Suprapubic skin (tissue), 4 donors: ENCODE results near the gene MPV17L. TPM values are rescaled to one million over a fixed set of nuclear protein-coding genes. Genes with fewer than 3 reads are reported as not detected.

ENCODE experiments used
- DNase-seq, 2 donors: peaks; one replicate each; pipeline ENCODE4 v3.0.0-alpha.2; 2019; ENCODE audit warnings: low spot score in 2 of 2
- H3K27ac ChIP-seq: fragments of 200-600 bp; sonication (generic); one replicate; pipeline ENCODE4 v1.5.1; 2019
- H3K27me3 ChIP-seq: fragments of 200-600 bp; sonication (generic); one replicate; pipeline ENCODE4 v1.5.1; 2019
- H3K36me3 ChIP-seq: fragments of 200-600 bp; sonication (generic); one replicate; pipeline ENCODE4 v1.5.1; 2019
- H3K4me1 ChIP-seq: fragments of 200-600 bp; sonication (generic); one replicate; pipeline ENCODE4 v1.5.1; 2019
- H3K4me3 ChIP-seq: fragments of 200-600 bp; sonication (generic); one replicate; pipeline ENCODE4 v1.5.1; 2019; ENCODE audit warnings: mild to moderate bottlenecking
- H3K9me3 ChIP-seq: fragments of 200-600 bp; sonication (generic); one replicate; pipeline ENCODE4 v1.5.1; 2019
- CTCF ChIP-seq, 2 donors: fragments of 200-600 bp in 1 of 2; fragments of 450-650 bp in 1 of 2; sonication (generic) in 1 of 2; IDR thresholded peaks; one replicate each; pipeline ENCODE4 v1.5.1; 2016 to 2019; ENCODE audit warnings: antibody characterized with exemption in 2 of 2, mild to moderate bottlenecking in 1 of 2, moderate library complexity in 1 of 2
- EP300 ChIP-seq: sonication (generic); formaldehyde crosslinking; IDR thresholded peaks from one replicate; pipeline ENCODE4 v1.6.1; 2017; ENCODE audit warnings: antibody characterized with exemption
- POLR2A ChIP-seq, 2 donors: fragments of 450-650 bp; IDR thresholded peaks; one replicate each; pipeline ENCODE4 v1.6.1; 2017; ENCODE audit warnings: antibody characterized with exemption in 2 of 2, mild to moderate bottlenecking in 2 of 2, moderate library complexity in 2 of 2
- POLR2AphosphoS5 ChIP-seq, 3 donors: sonication (generic); formaldehyde crosslinking; IDR thresholded peaks; one replicate each; pipeline ENCODE4 v1.6.1; 2017; ENCODE audit warnings: antibody characterized with exemption in 3 of 3
- WGBS: methylation state at CpG from one replicate; pipeline ENCODE4 v1.1.5; 2018; 5-methylcytosine and 5-hydroxymethylcytosine counted together
- total RNA-seq, 4 donors: library from RNA; depleted of rRNA; stranded (reverse); fragments of >200 nt; gene quantifications; one replicate each; pipeline ENCODE4 v1.1.0, GENCODE V29; 2016

The MPV17L gene
- total RNA-seq, 4 donors from 2014 or later: 3.9 to 15.8 (median 11.0) TPM

- H3K4me1 ChIP-seq: peaks cover 3% of the 10 kb centered on the region
- H3K36me3 ChIP-seq: no peaks in the 10 kb centered on the region
- DNase-seq: no peak
- no peaks in the 10 kb centered on the region for H3K9me3 ChIP-seq
- no peak overlapping the region for H3K27ac ChIP-seq
- 78% methylated on average over 4 of the region's 4 CpGs for WGBS
- no peak overlapping the region for H3K4me3 ChIP-seq
- TF ChIP-seq POLR2A (IDR thresholded peaks at IDR 0.05) (no peak), CTCF (IDR thresholded peaks at IDR 0.05) (no peak), POLR2AphosphoS5 (IDR thresholded peaks at IDR 0.05) (no peak), EP300 (no peak)
- H3K27me3 ChIP-seq: no peaks in the 10 kb centered on the region
Observed at GRCh38 chr16:15443753-15444152, 48.2 kb downstream of the MPV17L start.

- DNase-seq: no peak
- no peaks in the 10 kb centered on the region for H3K9me3 ChIP-seq
- WGBS: 82% methylated on average over 3 of the region's 3 CpGs
- H3K4me1 ChIP-seq: peaks cover 3% of the 10 kb centered on the region
- H3K27me3 ChIP-seq: no peaks in the 10 kb centered on the region
- H3K27ac ChIP-seq: no peak overlapping the region
- no peak overlapping the region for H3K4me3 ChIP-seq
- TF ChIP-seq POLR2AphosphoS5 (IDR thresholded peaks at IDR 0.05) (no peak), EP300 (no peak), CTCF (IDR thresholded peaks at IDR 0.05) (no peak), POLR2A (IDR thresholded peaks at IDR 0.05) (no peak)
- no peaks in the 10 kb centered on the region for H3K36me3 ChIP-seq
Observed at GRCh38 chr16:15444264-15444663, 48.7 kb downstream of the MPV17L start.

GRCh38 chr16:15445450-15445849 lies 49.9 kb downstream of the MPV17L start:
- TF ChIP-seq EP300 (no peak), POLR2A (IDR thresholded peaks at IDR 0.05) (no peak), CTCF (IDR thresholded peaks at IDR 0.05) (no peak), POLR2AphosphoS5 (IDR thresholded peaks at IDR 0.05) (no peak)
- DNase-seq: no peak
- Histone ChIP-seq H3K27ac (no peak overlapping the region), H3K4me1 (peaks cover 3% of the 10 kb centered on the region), H3K9me3 (no peaks in the 10 kb centered on the region), H3K27me3 (no peaks in the 10 kb centered on the region), H3K36me3 (no peaks in the 10 kb centered on the region), H3K4me3 (no peak overlapping the region)
- 94% methylated on average over 1 of the region's 1 CpG for WGBS

GRCh38 chr16:15446901-15447300 lies 51.3 kb downstream of the MPV17L start:
- no peak overlapping the region for H3K4me3 ChIP-seq
- no peak overlapping the region for H3K27ac ChIP-seq
- no peaks in the 10 kb centered on the region for H3K9me3 ChIP-seq
- no peaks in the 10 kb centered on the region for H3K36me3 ChIP-seq
- WGBS: 93% methylated on average over 5 of the region's 5 CpGs
- H3K27me3 ChIP-seq: no peaks in the 10 kb centered on the region
- no peak for DNase-seq
- H3K4me1 ChIP-seq: no peaks in the 10 kb centered on the region
- no peak for TF ChIP-seq EP300
- no peak for TF ChIP-seq POLR2A (IDR thresholded peaks at IDR 0.05)
- TF ChIP-seq POLR2AphosphoS5 (IDR thresholded peaks at IDR 0.05): no peak
- no peak for TF ChIP-seq CTCF (IDR thresholded peaks at IDR 0.05)

- H3K4me1 ChIP-seq: no peaks in the 10 kb centered on the region
- no peaks in the 10 kb centered on the region for H3K36me3 ChIP-seq
- 50% methylated on average over 6 of the region's 6 CpGs for WGBS
- no peaks in the 10 kb centered on the region for H3K9me3 ChIP-seq
- no peak for DNase-seq
- H3K27ac ChIP-seq: no peak overlapping the region
- no peaks in the 10 kb centered on the region for H3K27me3 ChIP-seq
- no peak overlapping the region for H3K4me3 ChIP-seq
- TF ChIP-seq POLR2AphosphoS5 (IDR thresholded peaks at IDR 0.05) (no peak), POLR2A (IDR thresholded peaks at IDR 0.05) (no peak), CTCF (IDR thresholded peaks at IDR 0.05) (no peak), EP300 (no peak)
Observed at GRCh38 chr16:15450624-15451023, 55.1 kb downstream of the MPV17L start.
